H9 (cell line): ENCODE data around the gene XPR1. TPM values are rescaled to one million over a fixed set of nuclear protein-coding genes. Genes with fewer than 3 reads are reported as not detected.

ENCODE experiments used
- DNase-seq: peaks from one replicate; pipeline ENCODE4 v3.0.0-alpha.2; 2017
- H2AFZ ChIP-seq: one replicate; pipeline ENCODE4 v1.6.1; 2013; ENCODE audit warnings: mild to moderate bottlenecking, low read length, control low read depth, moderate library complexity
- H2AK5ac ChIP-seq: 2 replicates; pipeline ENCODE4 v1.6.1; 2013; ENCODE audit warnings: low read length, control low read depth, mixed read lengths; ENCODE audit not compliant: insufficient read length
- H2BK120ac ChIP-seq: one replicate; pipeline ENCODE4 v1.6.1; 2013; ENCODE audit warnings: low read depth, mild to moderate bottlenecking, low read length, control low read depth, inconsistent platforms; ENCODE audit not compliant: poor library complexity, severe bottlenecking
- H2BK12ac ChIP-seq: 2 replicates; pipeline ENCODE4 v1.6.1; 2013; ENCODE audit warnings: low read length, control low read depth, mixed read lengths, low read depth; ENCODE audit not compliant: insufficient read length
- H2BK15ac ChIP-seq: 2 replicates; pipeline ENCODE4 v1.6.1; 2013; ENCODE audit warnings: low read depth, low read length, control low read depth
- H2BK20ac ChIP-seq: one replicate; pipeline ENCODE4 v1.6.1; 2013; ENCODE audit warnings: low read depth, mild to moderate bottlenecking, low read length, control low read depth, inconsistent platforms; ENCODE audit not compliant: poor library complexity, severe bottlenecking
- H2BK5ac ChIP-seq: 2 replicates; pipeline ENCODE4 v1.6.1; 2013; ENCODE audit warnings: low read length, control low read depth, mixed read lengths; ENCODE audit not compliant: insufficient read length
- H3K14ac ChIP-seq: 2 replicates; pipeline ENCODE4 v1.6.1; 2013; ENCODE audit warnings: low read length, control low read depth; ENCODE audit not compliant: insufficient read depth
- H3K18ac ChIP-seq: 2 replicates; pipeline ENCODE4 v1.6.1; 2013; ENCODE audit warnings: low read depth, mild to moderate bottlenecking, mixed read lengths, low read length, control low read depth; ENCODE audit not compliant: insufficient read length
- H3K23ac ChIP-seq: 2 replicates; pipeline ENCODE4 v1.6.1; 2013; ENCODE audit warnings: low read length, control low read depth, mixed read lengths, low read depth; ENCODE audit not compliant: insufficient read length
- H3K23me2 ChIP-seq: 2 replicates; pipeline ENCODE4 v1.6.1; 2013; ENCODE audit warnings: low read depth, mild to moderate bottlenecking, mixed read lengths, low read length, control low read depth; ENCODE audit not compliant: insufficient read length, poor library complexity, severe bottlenecking
- H3K27ac ChIP-seq: 2 replicates; pipeline ENCODE4 v1.5.1; 2013; ENCODE audit warnings: low read length, control low read depth, mixed read lengths, low read depth; ENCODE audit not compliant: insufficient read length
- H3K27me3 ChIP-seq: 2 replicates; pipeline ENCODE4 v1.6.1; 2013; ENCODE audit warnings: low read length, control low read depth, inconsistent platforms; ENCODE audit not compliant: insufficient read depth
- H3K4ac ChIP-seq: 2 replicates; pipeline ENCODE4 v1.6.1; 2013; ENCODE audit warnings: low read depth, mild to moderate bottlenecking, control low read depth, inconsistent platforms, low read length, moderate library complexity
- H3K4me1 ChIP-seq: 2 replicates; pipeline ENCODE4 v1.6.1; 2013; ENCODE audit warnings: low read length, control low read depth, inconsistent platforms; ENCODE audit not compliant: insufficient read depth
- H3K4me2 ChIP-seq: 2 replicates; pipeline ENCODE4 v1.6.1; 2013; ENCODE audit warnings: low read length, control low read depth, mixed read lengths; ENCODE audit not compliant: insufficient read length, insufficient read depth
- H3K56ac ChIP-seq: 2 replicates; pipeline ENCODE4 v1.6.1; 2013; ENCODE audit warnings: low read depth, mild to moderate bottlenecking, mixed read lengths, low read length, control low read depth; ENCODE audit not compliant: insufficient read length
- H3K79me1 ChIP-seq: 2 replicates; pipeline ENCODE4 v1.6.1; 2013; ENCODE audit warnings: low read depth, mild to moderate bottlenecking, moderate library complexity, low read length, control low read depth, inconsistent platforms; ENCODE audit not compliant: insufficient read depth, poor library complexity, severe bottlenecking
- H3K79me2 ChIP-seq: 2 replicates; pipeline ENCODE4 v1.6.1; 2013; ENCODE audit warnings: low read length, control low read depth, inconsistent platforms; ENCODE audit not compliant: insufficient read depth
- H3K9ac ChIP-seq: 2 replicates; pipeline ENCODE4 v1.6.1; 2013; ENCODE audit warnings: low read length, control low read depth, mixed read lengths; ENCODE audit not compliant: insufficient read length; ENCODE audit errors: extremely low read depth
- H3K9me3 ChIP-seq: one replicate; pipeline ENCODE4 v1.6.1; 2013; ENCODE audit warnings: low read depth, low read length, inconsistent platforms; ENCODE audit not compliant: control insufficient read depth
- H3T11ph ChIP-seq: one replicate; pipeline ENCODE4 v1.6.1; 2013; ENCODE audit warnings: mild to moderate bottlenecking, low read length, control low read depth, inconsistent platforms
- H4K20me1 ChIP-seq: one replicate; pipeline ENCODE4 v1.6.1; 2013; ENCODE audit not compliant: control insufficient read depth, insufficient read length, insufficient read depth
- H4K5ac ChIP-seq: 2 replicates; pipeline ENCODE4 v1.6.1; 2013; ENCODE audit warnings: low read depth, mild to moderate bottlenecking, mixed read lengths, low read length, control low read depth; ENCODE audit not compliant: insufficient read length
- H4K8ac ChIP-seq: replicated peaks from 2 replicates; pipeline ENCODE4 v1.6.1; 2013; ENCODE audit warnings: low read length, control low read depth, mixed read lengths, low read depth; ENCODE audit not compliant: insufficient read length
- H4K91ac ChIP-seq: 2 replicates; pipeline ENCODE4 v1.6.1; 2013; ENCODE audit warnings: low read depth, mild to moderate bottlenecking, moderate library complexity, mixed read lengths, low read length, control low read depth; ENCODE audit not compliant: insufficient read length
- H3K27ac Mint-ChIP-seq, 3 experiments: 2 replicates in 2 of 3; 3 replicates in 1 of 3; pipeline ENCODE4 v1.8.0; 2020 to 2021; ENCODE audit warnings: mixed read lengths in 3 of 3, mild to moderate bottlenecking in 1 of 3, moderate library complexity in 1 of 3
- H3K27me3 Mint-ChIP-seq: 2 replicates; pipeline ENCODE4 v1.8.0; 2021; ENCODE audit warnings: low read depth, mild to moderate bottlenecking, moderate library complexity, mixed read lengths
- H3K36me3 Mint-ChIP-seq, 3 experiments: 2 replicates in 2 of 3; 3 replicates in 1 of 3; pipeline ENCODE4 v1.8.0; 2020 to 2021; ENCODE audit warnings: low read depth in 3 of 3, mixed read lengths in 3 of 3; ENCODE audit not compliant: insufficient read depth in 1 of 3
- H3K4me1 Mint-ChIP-seq, 2 experiments: 2 replicates each; pipeline ENCODE4 v1.8.0; 2020; ENCODE audit warnings: mixed read lengths in 2 of 2
- H3K4me3 Mint-ChIP-seq, 2 experiments: 2 replicates in 1 of 2; 3 replicates in 1 of 2; pipeline ENCODE4 v1.8.0; 2020 to 2021; ENCODE audit warnings: mild to moderate bottlenecking in 2 of 2, mixed read lengths in 2 of 2, moderate library complexity in 1 of 2
- H3K9me3 Mint-ChIP-seq, 2 experiments: 2 replicates in 1 of 2; 3 replicates in 1 of 2; pipeline ENCODE4 v1.8.0; 2020; ENCODE audit warnings: mild to moderate bottlenecking in 2 of 2, mixed read lengths in 2 of 2, moderate library complexity in 1 of 2
- WGBS: extraction: QIAGEN DNeasy Blood & Tissue Kit; methylation state at CpG from one replicate; pipeline ENCODE4 v1.1.7; 2013; ENCODE audit warnings: missing lambda C conversion rate, low lambda C conversion rate, mixed read lengths; ENCODE audit not compliant: insufficient read length; ENCODE audit errors: extremely low coverage; 5-methylcytosine and 5-hydroxymethylcytosine counted together
- total RNA-seq: library from RNA; stranded (reverse); gene quantifications from 2 replicates; pipeline ENCODE4 v1.2.1, GENCODE V29; 2021
- TF ChIP-seq, protein P1 (sequence below): fragments of 200-600 bp; sonication (generic); conservative IDR thresholded peaks from 3 replicates; pipeline ENCODE4 v1.8.0; 2021; ENCODE audit warnings: antibody characterized with exemption, mild to moderate bottlenecking

XPR1 gene
- total RNA-seq, 1 experiment from 2014 or later: 34.1 TPM

DNA sequence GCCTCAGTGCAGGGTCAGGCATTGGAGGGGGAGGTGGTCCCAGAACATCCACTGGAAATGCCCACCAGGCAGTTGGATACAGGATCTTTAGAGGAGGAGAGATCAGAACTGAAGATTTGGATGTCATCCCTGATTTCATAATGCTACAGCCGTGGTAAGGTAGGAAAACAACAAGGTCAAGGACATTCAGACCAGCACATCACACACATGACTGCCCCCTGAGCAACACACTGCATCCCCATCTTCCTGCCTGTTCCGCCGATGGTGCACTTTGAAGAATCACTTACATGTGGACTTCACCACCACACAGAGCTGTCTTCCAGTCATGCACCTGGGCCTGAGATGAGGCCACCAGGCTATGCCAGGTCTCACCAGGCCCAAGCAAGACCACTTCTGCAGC lies 297.6 kb downstream of the XPR1 start:
- Histone ChIP-seq H3K79me2 (no peaks in the 10 kb centered on the region), H3K56ac (no peak overlapping the region), H3K23me2 (no peaks in the 10 kb centered on the region), H2BK15ac (no peak overlapping the region), H3K79me1 (no peaks in the 10 kb centered on the region), H4K91ac (no peak overlapping the region), H3K27me3 (no peaks in the 10 kb centered on the region), H3K14ac (no peak overlapping the region), H3K27ac (no peak overlapping the region), H3K4ac (no peak overlapping the region), H4K20me1 (no peaks in the 10 kb centered on the region), H2AK5ac (no peak overlapping the region), H2AFZ (no peak overlapping the region), H3K18ac (no peak overlapping the region), H3K23ac (no peak overlapping the region), H2BK5ac (no peak overlapping the region), H2BK12ac (no peak overlapping the region), H3T11ph (no peak overlapping the region), H3K9ac (no peak overlapping the region), H2BK20ac (no peak overlapping the region), H4K5ac (no peak overlapping the region), H3K4me1 (peaks cover 15% of the 10 kb centered on the region; the same call in 1 of the 2 replicates), H3K4me2 (no peak overlapping the region), H3K9me3 (no peaks in the 10 kb centered on the region), H2BK120ac (no peak overlapping the region), H4K8ac (no peak overlapping the region)
- Mint-ChIP-seq H3K27me3 (no peaks in the 10 kb centered on the region), H3K27ac (no peak overlapping the region), H3K9me3 (no peaks in the 10 kb centered on the region), H3K36me3 (peaks cover 0 to 6% (median 2%) of the 10 kb centered on the region in 3 experiments; a peak in 2 of 7 replicates), H3K4me3 (no peak overlapping the region), H3K4me1 (peaks cover 40 to 47% of the 10 kb centered on the region in 2 experiments)
- DNase-seq: no peak
- TF ChIP-seq, protein P1, sequence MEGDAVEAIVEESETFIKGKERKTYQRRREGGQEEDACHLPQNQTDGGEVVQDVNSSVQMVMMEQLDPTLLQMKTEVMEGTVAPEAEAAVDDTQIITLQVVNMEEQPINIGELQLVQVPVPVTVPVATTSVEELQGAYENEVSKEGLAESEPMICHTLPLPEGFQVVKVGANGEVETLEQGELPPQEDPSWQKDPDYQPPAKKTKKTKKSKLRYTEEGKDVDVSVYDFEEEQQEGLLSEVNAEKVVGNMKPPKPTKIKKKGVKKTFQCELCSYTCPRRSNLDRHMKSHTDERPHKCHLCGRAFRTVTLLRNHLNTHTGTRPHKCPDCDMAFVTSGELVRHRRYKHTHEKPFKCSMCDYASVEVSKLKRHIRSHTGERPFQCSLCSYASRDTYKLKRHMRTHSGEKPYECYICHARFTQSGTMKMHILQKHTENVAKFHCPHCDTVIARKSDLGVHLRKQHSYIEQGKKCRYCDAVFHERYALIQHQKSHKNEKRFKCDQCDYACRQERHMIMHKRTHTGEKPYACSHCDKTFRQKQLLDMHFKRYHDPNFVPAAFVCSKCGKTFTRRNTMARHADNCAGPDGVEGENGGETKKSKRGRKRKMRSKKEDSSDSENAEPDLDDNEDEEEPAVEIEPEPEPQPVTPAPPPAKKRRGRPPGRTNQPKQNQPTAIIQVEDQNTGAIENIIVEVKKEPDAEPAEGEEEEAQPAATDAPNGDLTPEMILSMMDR: no peak
- WGBS: no CpG with 5 or more reads among the region's 3 CpGs
